ENCODE measurements around the gene AKAP9.

- TF ChIP-seq, protein P1, sequence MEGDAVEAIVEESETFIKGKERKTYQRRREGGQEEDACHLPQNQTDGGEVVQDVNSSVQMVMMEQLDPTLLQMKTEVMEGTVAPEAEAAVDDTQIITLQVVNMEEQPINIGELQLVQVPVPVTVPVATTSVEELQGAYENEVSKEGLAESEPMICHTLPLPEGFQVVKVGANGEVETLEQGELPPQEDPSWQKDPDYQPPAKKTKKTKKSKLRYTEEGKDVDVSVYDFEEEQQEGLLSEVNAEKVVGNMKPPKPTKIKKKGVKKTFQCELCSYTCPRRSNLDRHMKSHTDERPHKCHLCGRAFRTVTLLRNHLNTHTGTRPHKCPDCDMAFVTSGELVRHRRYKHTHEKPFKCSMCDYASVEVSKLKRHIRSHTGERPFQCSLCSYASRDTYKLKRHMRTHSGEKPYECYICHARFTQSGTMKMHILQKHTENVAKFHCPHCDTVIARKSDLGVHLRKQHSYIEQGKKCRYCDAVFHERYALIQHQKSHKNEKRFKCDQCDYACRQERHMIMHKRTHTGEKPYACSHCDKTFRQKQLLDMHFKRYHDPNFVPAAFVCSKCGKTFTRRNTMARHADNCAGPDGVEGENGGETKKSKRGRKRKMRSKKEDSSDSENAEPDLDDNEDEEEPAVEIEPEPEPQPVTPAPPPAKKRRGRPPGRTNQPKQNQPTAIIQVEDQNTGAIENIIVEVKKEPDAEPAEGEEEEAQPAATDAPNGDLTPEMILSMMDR (IDR thresholded peaks at IDR 0.05), result no peak
- no peak for TF ChIP-seq POLR2A (IDR thresholded peaks at IDR 0.05)
Measured at GRCh38 chr7:91916051-91916440, 24.6 kb upstream of the AKAP9 start.
